ENCODE results near the gene CGB2. TPM values are rescaled to one million over a fixed set of nuclear protein-coding genes. Genes with fewer than 3 reads are reported as not detected.

The CGB2 gene
- total RNA-seq, 1 donor from 2014 or later: 0.52 TPM

GRCh38 chr19:49010453-49010852, 21.2 kb upstream of the CGB2 start:
- Mint-ChIP-seq H3K36me3 (ENCODE audit: low read depth, unreplicated experiment) (peaks cover 14% of the 10 kb centered on the region), H3K27ac (ENCODE audit: unreplicated experiment) (no peak overlapping the region), H3K4me3 (ENCODE audit: unreplicated experiment) (no peak overlapping the region), H3K4me1 (ENCODE audit: low read depth, unreplicated experiment) (no peaks in the 10 kb centered on the region), H3K27me3 (ENCODE audit: low read depth, unreplicated experiment) (no peaks in the 10 kb centered on the region), H3K9me3 (ENCODE audit: unreplicated experiment) (no peaks in the 10 kb centered on the region)
- H3K4me3 ChIP-seq (ENCODE audit: insufficient read depth, low read depth, low read length): no peak overlapping the region
- H3K79me2 ChIP-seq (ENCODE audit: insufficient read depth, low read length): no peaks in the 10 kb centered on the region
- no peaks in the 10 kb centered on the region for H3K9me3 ChIP-seq (ENCODE audit: insufficient read depth, low read depth, low read length)
- no peak for TF ChIP-seq EZH2 (IDR thresholded peaks at IDR 0.05; ENCODE audit: insufficient read depth, low read length)
- TF ChIP-seq CTCF (IDR thresholded peaks at IDR 0.05; ENCODE audit: insufficient read depth, low read depth, low read length): no peak
- peaks cover 4% of the 10 kb centered on the region for H4K20me1 ChIP-seq (ENCODE audit: insufficient read depth, low read length)
- H3K4me1 ChIP-seq (ENCODE audit: insufficient read depth, low read length): no peaks in the 10 kb centered on the region
- no peaks in the 10 kb centered on the region for H3K27me3 ChIP-seq (ENCODE audit: insufficient read depth, low read length)
- H3K4me2 ChIP-seq (ENCODE audit: low read length): no peak overlapping the region
- H3K36me3 ChIP-seq (ENCODE audit: insufficient read depth, low read length): peaks cover 11% of the 10 kb centered on the region
- FAIRE-seq (no peak), DNase-seq (ENCODE audit: low read depth) (no peak)
- H2AFZ ChIP-seq (ENCODE audit: low read depth, low read length): no peak overlapping the region
- H3K27ac ChIP-seq (ENCODE audit: low read depth, low read length): no peak overlapping the region
- H3K9ac ChIP-seq (ENCODE audit: low read length): no peak overlapping the region

- DNase-seq (ENCODE audit: low read depth): no peak
- Histone ChIP-seq H3K9ac (ENCODE audit: low read length) (no peak overlapping the region), H3K27me3 (ENCODE audit: insufficient read depth, low read length) (no peaks in the 10 kb centered on the region), H3K4me3 (ENCODE audit: insufficient read depth, low read depth, low read length) (no peak overlapping the region), H3K27ac (ENCODE audit: low read depth, low read length) (no peak overlapping the region), H4K20me1 (ENCODE audit: insufficient read depth, low read length) (peaks cover 4% of the 10 kb centered on the region), H3K4me2 (ENCODE audit: low read length) (no peak overlapping the region), H3K36me3 (ENCODE audit: insufficient read depth, low read length) (peaks cover 10% of the 10 kb centered on the region), H3K79me2 (ENCODE audit: insufficient read depth, low read length) (no peaks in the 10 kb centered on the region), H2AFZ (ENCODE audit: low read depth, low read length) (no peak overlapping the region), H3K4me1 (ENCODE audit: insufficient read depth, low read length) (no peaks in the 10 kb centered on the region), H3K9me3 (ENCODE audit: insufficient read depth, low read depth, low read length) (no peaks in the 10 kb centered on the region)
- TF ChIP-seq CTCF (IDR thresholded peaks at IDR 0.05; ENCODE audit: insufficient read depth, low read depth, low read length) (no peak), EZH2 (IDR thresholded peaks at IDR 0.05; ENCODE audit: insufficient read depth, low read length) (no peak)
- Mint-ChIP-seq H3K9me3 (ENCODE audit: unreplicated experiment) (no peaks in the 10 kb centered on the region), H3K4me3 (ENCODE audit: unreplicated experiment) (no peak overlapping the region), H3K27ac (ENCODE audit: unreplicated experiment) (no peak overlapping the region), H3K4me1 (ENCODE audit: low read depth, unreplicated experiment) (no peaks in the 10 kb centered on the region), H3K27me3 (ENCODE audit: low read depth, unreplicated experiment) (no peaks in the 10 kb centered on the region), H3K36me3 (ENCODE audit: low read depth, unreplicated experiment) (peaks cover 20% of the 10 kb centered on the region)
- FAIRE-seq: no peak
Observed at GRCh38 chr19:49011194-49011593, 20.5 kb upstream of the CGB2 start.

- H3K27ac Mint-ChIP-seq (ENCODE audit: unreplicated experiment): peak overlapping the region; percentile 66
- H3K27me3 ChIP-seq (ENCODE audit: insufficient read depth, low read length): no peaks in the 10 kb centered on the region
- peaks cover 3% of the 10 kb centered on the region for H3K4me1 Mint-ChIP-seq (ENCODE audit: low read depth, unreplicated experiment)
- H4K20me1 ChIP-seq (ENCODE audit: insufficient read depth, low read length): peaks cover 4% of the 10 kb centered on the region
- no peaks in the 10 kb centered on the region for H3K9me3 ChIP-seq (ENCODE audit: insufficient read depth, low read depth, low read length)
- H3K4me2 ChIP-seq (ENCODE audit: low read length): no peak overlapping the region
- no peak for TF ChIP-seq EZH2 (IDR thresholded peaks at IDR 0.05; ENCODE audit: insufficient read depth, low read length)
- no peak for TF ChIP-seq CTCF (IDR thresholded peaks at IDR 0.05; ENCODE audit: insufficient read depth, low read depth, low read length)
- no peak overlapping the region for H3K9ac ChIP-seq (ENCODE audit: low read length)
- no peak overlapping the region for H3K4me3 ChIP-seq (ENCODE audit: insufficient read depth, low read depth, low read length)
- peaks cover 2% of the 10 kb centered on the region for H3K27me3 Mint-ChIP-seq (ENCODE audit: low read depth, unreplicated experiment)
- H3K4me3 Mint-ChIP-seq (ENCODE audit: unreplicated experiment): no peak overlapping the region
- H2AFZ ChIP-seq (ENCODE audit: low read depth, low read length): no peak overlapping the region
- peaks cover 14% of the 10 kb centered on the region for H3K4me1 ChIP-seq (ENCODE audit: insufficient read depth, low read length)
- H3K9me3 Mint-ChIP-seq (ENCODE audit: unreplicated experiment): no peaks in the 10 kb centered on the region
- no peak overlapping the region for H3K27ac ChIP-seq (ENCODE audit: low read depth, low read length)
- H3K36me3 ChIP-seq (ENCODE audit: insufficient read depth, low read length): peaks cover 10% of the 10 kb centered on the region
- DNase-seq (ENCODE audit: low read depth) (no peak), FAIRE-seq (no peak)
- no peaks in the 10 kb centered on the region for H3K79me2 ChIP-seq (ENCODE audit: insufficient read depth, low read length)
- H3K36me3 Mint-ChIP-seq (ENCODE audit: low read depth, unreplicated experiment): peaks cover 22% of the 10 kb centered on the region
Observed at GRCh38 chr19:49014123-49014869, 17.4 kb upstream of the CGB2 start.
